Measurements from ENCODE around the gene TMEM250. TPM values are rescaled to one million over a fixed set of nuclear protein-coding genes. Genes with fewer than 3 reads are reported as not detected.

TMEM250 gene
- total RNA-seq, 2 donors from 2014 or later = 38.9 to 40.1 TPM

Other genes starting within 250 kb of the TMEM250 start
- 10 to 100 TPM; 19.1 to 20.2 TPM for gene CAMSAP1, start 211.3 kb downstream of the TMEM250 start, total RNA-seq
- gene UBAC1, start 157.5 kb downstream of the TMEM250 start, total RNA-seq = 10 to 100 TPM; 37.9 to 39.3 TPM
- 10 to 100 TPM; 69.2 to 79.7 TPM for gene NACC2, start 23.6 kb downstream of the TMEM250 start, total RNA-seq
- not detected for gene LHX3, start 86.3 kb upstream of the TMEM250 start, total RNA-seq
- gene QSOX2, start 126.9 kb upstream of the TMEM250 start, total RNA-seq = 10 to 100 TPM in 1 of 2 donors, 1 to 10 TPM in 1; 7.2 to 13.5 TPM
- gene CCDC187, start 185.2 kb upstream of the TMEM250 start, total RNA-seq = not detected
- 10 to 100 TPM; 29.2 to 33.6 TPM for gene GPSM1, start 208.7 kb upstream of the TMEM250 start, total RNA-seq
- gene DNLZ, start 244.9 kb upstream of the TMEM250 start, total RNA-seq = 10 to 100 TPM; 39.4 to 41.3 TPM

Data from thoracic aorta (tissue), 2 donors.